Measurements from ENCODE around the gene CDH12.
A peak's percentile ranks its signal among the peaks of the same experiment; 100 is the strongest.
"Not testable (repeated sequence)": the region's sequence is repeated elsewhere in the genome, so short reads cannot be mapped to it uniquely, and the experiment has no call there.

Gene CDH12

GRCh38 chr5:22001097-22001496 lies 852.0 kb downstream of the CDH12 start:
- not testable (repeated sequence) for DNase-seq (ENCODE audit: low spot score)

- not testable (repeated sequence) for DNase-seq (ENCODE audit: low spot score)
Observed at GRCh38 chr5:21985799-21986198, 867.3 kb downstream of the CDH12 start.

GRCh38 chr5:21951571-21951970 lies 901.6 kb downstream of the CDH12 start:
- not testable (repeated sequence) for DNase-seq (ENCODE audit: low spot score)

- no peak for DNase-seq (ENCODE audit: low spot score)
Observed at GRCh38 chr5:21931116-21931515, 922.0 kb downstream of the CDH12 start.

- DNase-seq (ENCODE audit: low spot score) = peak; percentile 17
Observed at GRCh38 chr5:21919414-21920022, 933.6 kb downstream of the CDH12 start.

DNA sequence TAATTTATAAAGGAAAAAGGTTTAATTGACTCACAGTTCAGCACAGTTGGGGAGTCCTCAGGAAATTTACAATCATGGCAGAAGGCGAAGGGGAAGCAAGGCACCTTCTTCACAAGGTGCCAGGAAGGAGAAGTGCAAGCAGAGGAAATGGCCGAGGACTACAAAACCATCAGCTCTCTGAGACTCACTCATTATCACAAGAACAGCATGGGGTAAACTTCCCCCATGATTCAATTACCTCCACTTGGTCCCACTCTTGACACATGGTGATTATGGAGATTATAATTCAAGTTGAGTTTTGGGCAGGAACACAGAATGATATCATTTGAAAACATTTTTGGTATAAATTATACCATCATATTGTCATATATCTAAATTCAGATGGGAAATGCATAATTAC lies 934.7 kb downstream of the CDH12 start:
- DNase-seq (ENCODE audit: low spot score) = no peak

DNA sequence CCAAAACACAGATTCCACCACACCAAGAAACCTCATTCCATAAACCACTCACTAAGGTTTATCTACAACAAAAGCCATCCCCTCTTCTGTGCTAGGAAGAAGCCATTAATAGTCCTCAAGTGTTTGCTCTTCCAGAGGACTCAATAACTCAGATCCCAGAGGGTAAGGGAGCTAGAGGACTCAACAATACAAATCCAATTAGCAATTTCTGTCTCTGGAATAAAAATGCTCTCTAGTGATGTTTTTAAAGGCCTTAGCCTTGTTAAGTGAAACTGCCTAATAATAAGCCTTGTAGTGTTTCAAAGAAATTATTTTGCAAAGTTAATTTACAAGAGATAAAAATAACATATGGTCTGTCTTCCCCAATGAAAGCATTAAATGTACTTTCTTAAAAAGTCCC lies 942.4 kb downstream of the CDH12 start:
- DNase-seq (ENCODE audit: low spot score) = no peak

DNA sequence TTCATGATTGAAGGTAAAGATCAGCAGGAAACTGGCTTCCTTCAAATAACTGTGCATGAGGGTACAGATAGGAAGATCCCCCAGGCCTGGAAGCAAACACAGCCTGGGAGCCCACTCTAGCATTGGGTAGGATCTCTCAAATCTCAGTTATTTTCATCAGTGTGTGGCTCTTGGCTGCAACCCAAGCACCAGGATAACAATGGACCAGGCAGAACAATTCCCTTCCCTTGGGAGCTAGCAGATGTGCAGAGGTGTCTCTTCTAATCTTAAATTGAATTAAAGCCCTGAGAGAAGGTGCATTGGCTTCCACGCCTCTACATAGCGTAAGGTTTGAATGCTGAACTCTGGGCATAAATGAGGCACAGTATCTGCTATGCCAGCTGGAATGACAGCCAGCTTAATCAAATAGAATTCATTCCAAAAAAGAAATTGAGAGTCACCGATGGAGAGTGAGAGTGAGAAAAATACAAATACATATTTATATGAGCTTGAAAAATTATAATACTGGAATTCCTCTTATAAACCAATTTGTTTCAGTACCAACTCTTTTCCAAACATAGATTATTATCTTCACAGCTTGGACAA lies 957.3 kb downstream of the CDH12 start:
- DNase-seq (ENCODE audit: low spot score) = no peak

- DNase-seq (ENCODE audit: low spot score) = no peak
Observed at GRCh38 chr5:21893161-21893560, 960.0 kb downstream of the CDH12 start.

DNA sequence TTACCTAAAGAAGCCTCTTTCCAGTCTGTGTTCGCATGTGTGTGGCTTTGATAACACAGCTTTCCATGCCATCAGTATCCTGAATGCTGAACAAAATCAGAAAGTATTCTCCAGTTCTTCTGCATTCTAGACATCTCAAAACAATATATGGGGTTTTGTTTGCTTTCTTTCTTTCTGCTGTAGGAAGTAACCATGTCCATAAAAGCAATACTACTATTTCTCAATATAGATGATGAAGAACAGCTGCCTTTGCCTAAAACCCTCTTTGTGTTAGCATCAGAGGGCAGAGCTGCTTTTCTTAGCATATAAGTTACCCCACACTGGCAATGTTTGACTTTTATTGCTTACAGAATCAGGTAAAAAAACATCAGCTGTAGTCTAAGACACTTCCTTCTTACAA lies 963.6 kb downstream of the CDH12 start:
- DNase-seq (ENCODE audit: low spot score) = no peak

GRCh38 chr5:21882074-21882745 lies 970.9 kb downstream of the CDH12 start:
- no peak for DNase-seq (ENCODE audit: low spot score)

DNA sequence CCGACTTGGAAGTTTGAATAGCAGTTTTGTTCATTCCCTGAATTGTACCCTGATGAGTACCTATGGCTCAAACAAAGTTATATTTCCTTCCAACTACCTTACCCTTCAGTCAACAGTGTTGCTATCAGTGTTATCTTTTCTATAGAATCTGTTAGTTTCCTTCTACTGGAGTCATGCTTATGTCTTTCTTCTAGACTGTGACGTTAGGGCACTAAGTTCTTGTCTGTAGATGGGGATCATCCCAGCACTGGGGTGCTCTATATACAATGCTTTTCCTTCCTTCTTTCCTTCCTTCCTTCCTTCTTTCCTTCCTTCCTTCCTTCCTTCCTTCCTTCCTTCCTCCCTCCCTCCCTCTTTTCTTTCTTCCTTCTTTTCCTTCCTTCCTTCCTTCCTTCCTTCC lies 973.0 kb downstream of the CDH12 start:
- no peak for DNase-seq (ENCODE audit: low spot score)

- DNase-seq (ENCODE audit: low spot score) = no peak
Observed at GRCh38 chr5:21862986-21863385, 990.2 kb downstream of the CDH12 start.

DNA sequence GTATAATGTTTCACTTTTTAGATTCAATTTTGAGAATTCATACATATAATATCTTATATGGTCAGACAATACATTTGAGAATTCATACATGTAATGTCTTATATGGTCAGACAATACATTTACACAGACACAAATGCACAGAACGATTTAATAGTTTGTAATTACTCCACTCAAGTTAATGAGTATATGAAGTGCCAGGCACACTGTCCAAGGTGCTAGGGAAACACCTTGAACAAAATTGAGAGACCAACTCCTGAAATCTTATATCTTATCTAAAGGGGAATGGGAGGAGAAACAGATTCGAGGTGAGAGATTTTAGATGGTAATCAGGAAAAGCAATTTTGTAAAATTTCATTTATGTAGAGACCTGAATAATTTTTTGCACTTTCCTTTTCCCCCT lies 994.7 kb downstream of the CDH12 start:
- DNase-seq (ENCODE audit: low spot score) = no peak

DNA sequence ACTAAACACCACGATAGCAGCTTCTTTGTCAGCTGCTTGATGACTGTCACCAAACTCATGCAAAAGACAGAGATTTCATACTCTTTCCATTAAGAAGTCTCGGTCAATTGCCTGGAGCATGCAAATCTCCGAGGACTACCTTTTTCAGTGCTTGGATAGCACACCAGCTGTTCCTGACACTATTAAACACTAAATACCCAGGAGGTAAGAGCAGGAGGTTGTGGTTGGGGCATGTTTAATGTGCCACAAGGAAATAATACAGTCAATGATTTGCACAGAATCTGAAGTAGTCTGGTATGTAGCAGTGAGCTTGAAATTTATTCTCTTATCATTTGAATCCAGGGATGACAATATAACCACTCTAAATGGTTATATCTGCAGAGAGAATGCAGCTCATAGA lies 996.2 kb downstream of the CDH12 start:
- no peak for DNase-seq (ENCODE audit: low spot score)

- no peak for DNase-seq (ENCODE audit: low spot score)
Observed at GRCh38 chr5:21847300-21847699, 1005.8 kb downstream of the CDH12 start.

DNA sequence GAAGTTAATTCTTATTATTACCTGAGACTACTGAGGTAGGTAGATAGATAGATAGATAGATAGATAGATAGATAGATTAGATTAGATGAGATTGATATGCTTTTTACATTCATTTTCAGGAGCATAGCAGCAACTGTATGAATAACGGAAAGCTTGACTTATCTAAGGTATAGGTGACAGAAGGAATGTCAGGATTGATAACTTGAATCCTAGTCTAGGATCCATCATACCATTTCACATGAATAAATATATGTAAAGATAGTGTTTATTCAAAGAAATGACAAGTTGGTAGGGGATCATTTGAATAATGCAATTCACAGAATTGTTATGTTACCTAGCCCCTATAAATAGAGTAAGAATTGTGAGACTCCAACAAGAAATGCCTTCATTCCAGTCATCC lies 1008.2 kb downstream of the CDH12 start:
- DNase-seq (ENCODE audit: low spot score) = no peak

GRCh38 chr5:21834863-21835262 lies 1018.3 kb downstream of the CDH12 start:
- DNase-seq (ENCODE audit: low spot score) = no peak

DNA sequence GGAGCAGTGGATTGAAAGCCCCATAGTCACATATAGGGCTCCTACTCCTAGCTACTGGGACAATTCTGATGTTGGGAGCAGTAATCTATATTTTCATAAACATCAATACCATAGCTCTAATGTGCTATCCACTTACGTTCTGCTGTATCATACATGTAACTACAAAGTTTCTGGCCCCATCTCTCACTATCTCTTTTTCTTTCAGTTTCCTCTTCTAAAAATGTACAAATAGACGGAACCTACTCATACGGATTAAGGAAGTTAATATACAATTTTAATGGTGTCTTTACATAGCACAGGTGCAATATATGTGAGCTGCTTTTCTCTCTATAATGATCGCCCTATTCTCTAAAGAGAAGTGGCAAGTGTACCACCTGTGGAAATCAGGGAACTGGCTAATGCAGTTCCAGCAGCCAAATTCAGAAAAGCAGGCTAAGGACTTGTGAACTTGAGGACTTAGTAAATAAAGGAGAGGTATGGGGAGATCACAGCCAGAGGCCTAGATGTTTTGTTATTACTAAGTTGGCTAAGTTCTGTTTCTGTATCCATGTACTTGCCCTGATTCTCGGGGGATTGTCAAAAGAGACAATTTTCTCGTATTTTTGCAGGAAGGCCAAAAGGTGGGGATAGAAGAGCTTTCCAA lies 1021.9 kb downstream of the CDH12 start:
- no peak for DNase-seq (ENCODE audit: low spot score)

DNA sequence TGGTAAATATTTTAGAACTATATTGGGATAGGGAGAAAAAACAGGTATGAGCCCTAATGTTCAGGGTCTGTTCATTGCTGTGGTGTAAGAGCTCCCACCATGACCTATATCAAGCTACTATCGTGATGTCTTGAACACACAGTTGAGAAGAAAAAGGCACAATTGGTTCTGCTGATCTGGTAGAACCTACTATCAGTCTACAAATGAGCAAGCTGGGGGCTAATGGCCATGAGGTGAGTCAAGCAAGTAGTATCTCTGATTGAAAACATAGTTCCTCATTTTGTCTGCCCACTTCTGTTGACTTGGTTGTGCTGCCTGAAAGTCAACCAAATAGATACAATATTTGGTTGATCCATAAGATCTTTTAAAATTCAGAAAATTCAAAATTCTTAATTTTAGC lies 1026.3 kb downstream of the CDH12 start:
- DNase-seq (ENCODE audit: low spot score) = no peak

- DNase-seq (ENCODE audit: low spot score) = no peak
Observed at GRCh38 chr5:21823588-21823987, 1029.6 kb downstream of the CDH12 start.

- DNase-seq (ENCODE audit: low spot score) = no peak
Observed at GRCh38 chr5:21823076-21823574, 1030.0 kb downstream of the CDH12 start.

- DNase-seq (ENCODE audit: low spot score) = no peak
Observed at GRCh38 chr5:21820527-21820926, 1032.6 kb downstream of the CDH12 start.
